ENCODE data around the gene CXADR. TPM values are rescaled to one million over a fixed set of nuclear protein-coding genes. Genes with fewer than 3 reads are reported as not detected.

CXADR gene
- total RNA-seq, 4 donors from 2014 or later, result 87.7 to 123 (median 112) TPM

- Histone ChIP-seq H3K9me3 (no peaks in the 10 kb centered on the region), H3K27me3 (no peaks in the 10 kb centered on the region), H3K4me1 (peaks cover 33% of the 10 kb centered on the region), H3K27ac (no peak overlapping the region), H3K36me3 (no peaks in the 10 kb centered on the region), H3K4me3 (no peak overlapping the region)
- no peak for DNase-seq (ENCODE audit: low spot score in 2 of 2)
- 77% methylated on average over 4 of the region's 4 CpGs for WGBS
- no peak for TF ChIP-seq POLR2AphosphoS5 (IDR thresholded peaks at IDR 0.05)
These were observed 27.7 kb downstream of the CXADR start for GRCh38 chr21:17540530-17540929.

GRCh38 chr21:17542371-17543011 is 29.6 kb downstream of the CXADR start:
- Histone ChIP-seq H3K4me1 (peaks cover 19% of the 10 kb centered on the region), H3K27ac (no peak overlapping the region), H3K4me3 (no peak overlapping the region), H3K27me3 (no peaks in the 10 kb centered on the region), H3K9me3 (no peaks in the 10 kb centered on the region), H3K36me3 (no peaks in the 10 kb centered on the region)
- 31% methylated on average over 5 of the region's 5 CpGs for WGBS
- TF ChIP-seq CTCF (IDR thresholded peaks at IDR 0.05) (no peak), POLR2AphosphoS5 (IDR thresholded peaks at IDR 0.05) (no peak), EP300 (IDR thresholded peaks at IDR 0.05) (no peak), POLR2A (IDR thresholded peaks at IDR 0.05) (no peak)
- no peak for DNase-seq (ENCODE audit: low spot score in 2 of 2)

GRCh38 chr21:17545007-17545406 is 32.2 kb downstream of the CXADR start:
- Histone ChIP-seq H3K27ac (no peak overlapping the region), H3K4me1 (peaks cover 12% of the 10 kb centered on the region), H3K4me3 (no peak overlapping the region), H3K9me3 (no peaks in the 10 kb centered on the region), H3K36me3 (no peaks in the 10 kb centered on the region), H3K27me3 (no peaks in the 10 kb centered on the region)
- TF ChIP-seq POLR2AphosphoS5 (IDR thresholded peaks at IDR 0.05), result no peak
- no peak for TF ChIP-seq EP300 (IDR thresholded peaks at IDR 0.05)
- TF ChIP-seq CTCF (IDR thresholded peaks at IDR 0.05), result no peak
- TF ChIP-seq POLR2A (IDR thresholded peaks at IDR 0.05), result no peak
- WGBS, result 92% methylated on average over 1 of the region's 1 CpG
- DNase-seq (ENCODE audit: low spot score in 2 of 2), result no peak

- TF ChIP-seq CTCF (IDR thresholded peaks at IDR 0.05), result no peak
- no peak for TF ChIP-seq POLR2A (IDR thresholded peaks at IDR 0.05)
- H3K4me3 ChIP-seq, result no peak overlapping the region
- WGBS, result 64% methylated on average over 7 of the region's 7 CpGs
These were observed 35.4 kb downstream of the CXADR start for GRCh38 chr21:17548262-17548661.

GRCh38 chr21:17550671-17551308 is 37.9 kb downstream of the CXADR start:
- no peaks in the 10 kb centered on the region for H3K27me3 ChIP-seq
- no peaks in the 10 kb centered on the region for H3K9me3 ChIP-seq
- 75% methylated on average over 5 of the region's 5 CpGs for WGBS
- DNase-seq (ENCODE audit: low spot score in 2 of 2), result no peak
- TF ChIP-seq POLR2A (IDR thresholded peaks at IDR 0.05), result no peak
- no peak for TF ChIP-seq EP300 (IDR thresholded peaks at IDR 0.05)
- no peak for TF ChIP-seq CTCF (IDR thresholded peaks at IDR 0.05)
- TF ChIP-seq POLR2AphosphoS5 (IDR thresholded peaks at IDR 0.05), result no peak
- no peaks in the 10 kb centered on the region for H3K36me3 ChIP-seq
- no peak overlapping the region for H3K27ac ChIP-seq
- H3K4me3 ChIP-seq, result no peak overlapping the region
- peaks cover 6% of the 10 kb centered on the region for H3K4me1 ChIP-seq

More at GRCh38 chr21:17548262-17548661, 35.4 kb downstream of the CXADR start:
- Histone ChIP-seq H3K4me1 (peaks cover 6% of the 10 kb centered on the region), H3K9me3 (no peaks in the 10 kb centered on the region), H3K27ac (no peak overlapping the region), H3K27me3 (no peaks in the 10 kb centered on the region), H3K36me3 (no peaks in the 10 kb centered on the region)
- DNase-seq (ENCODE audit: low spot score in 2 of 2), result no peak

Data from suprapubic skin (tissue), 4 donors.